Measurements from ENCODE around the gene ZNF487. TPM values are rescaled to one million over a fixed set of nuclear protein-coding genes. Genes with fewer than 3 reads are reported as not detected.

Gene ZNF487
- total and polyA plus RNA-seq, 2 of the 13 experiments (the other 11 are each of a cell fraction or from before 2014, with no cell fraction given) = 7.4 to 8.8 TPM

DNA sequence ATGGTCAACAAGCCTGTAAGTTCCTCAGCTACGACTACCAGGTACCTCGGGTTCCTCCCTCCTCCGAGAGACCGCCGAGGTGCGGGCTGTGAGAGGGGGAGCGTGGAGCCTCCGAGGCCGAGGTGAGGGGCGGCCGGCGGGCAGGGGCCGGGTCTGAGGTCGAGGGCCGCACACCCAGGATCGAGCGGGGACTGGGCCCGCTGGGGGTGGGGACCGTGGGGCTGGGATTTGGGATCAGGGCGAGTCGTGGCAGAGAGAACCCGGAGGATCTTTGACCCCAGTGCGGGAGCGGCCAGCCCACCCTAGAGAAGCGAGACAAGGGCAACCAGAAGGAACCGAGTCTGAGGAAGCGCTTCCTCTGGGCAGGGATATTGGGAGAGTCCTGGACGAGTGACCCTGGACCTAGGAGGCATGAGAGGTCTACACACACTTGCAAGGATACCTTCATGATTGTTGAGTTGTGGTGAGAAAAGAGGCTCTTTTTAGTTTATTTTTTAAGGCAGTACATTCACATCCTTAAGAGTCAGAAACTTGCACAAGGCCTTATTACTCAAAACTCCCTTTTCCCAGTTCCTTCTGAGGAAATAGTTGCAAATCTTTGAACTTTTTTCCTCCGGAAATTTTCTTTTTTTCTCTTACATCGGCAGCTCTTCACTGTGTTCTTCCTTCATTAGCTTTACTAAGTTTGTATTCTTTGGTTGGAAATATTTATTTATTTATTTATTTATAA, 395 bp downstream of the ZNF487 start (continued):
- TF ChIP-seq KAT7 (CRISPR knock-in tag; IDR thresholded peaks at IDR 0.05; ENCODE audit: borderline replicate concordance) (0 out of 2 replicates have a peak, but pooled peaks have one; percentile 0), SRSF4 (IDR thresholded peaks at IDR 0.05; ENCODE audit: low read depth, low read length, poor library complexity, severe bottlenecking) (no peak), ZNF44 (CRISPR knock-in tag; IDR thresholded peaks at IDR 0.05) (no peak), ZNF792 (CRISPR knock-in tag; IDR thresholded peaks at IDR 0.05) (no peak), NFYC (CRISPR knock-in tag; IDR thresholded peaks at IDR 0.05) (no peak), ZNF432 (CRISPR knock-in tag; IDR thresholded peaks at IDR 0.05; ENCODE audit: borderline replicate concordance) (no peak), CBX1 (IDR thresholded peaks at IDR 0.05; ENCODE audit: low read depth) (no peak), CEBPG (CRISPR knock-in tag; IDR thresholded peaks at IDR 0.05) (no peak), MAF1 (CRISPR knock-in tag; IDR thresholded peaks at IDR 0.05; ENCODE audit: borderline replicate concordance) (no peak), ZNF781 (CRISPR knock-in tag; IDR thresholded peaks at IDR 0.05; ENCODE audit: borderline replicate concordance, not compliant biosample characterization) (no peak), ZNF3 (CRISPR knock-in tag; IDR thresholded peaks at IDR 0.05) (no peak), RBFOX2 (IDR thresholded peaks at IDR 0.05; ENCODE audit: low read depth, low read length) (no peak), TCF7 (IDR thresholded peaks at IDR 0.05; ENCODE audit: low read depth) (no peak), NFKB2 (CRISPR knock-in tag; IDR thresholded peaks at IDR 0.05; ENCODE audit: borderline replicate concordance) (no peak), ELF1 (CRISPR knock-in tag; IDR thresholded peaks at IDR 0.05) (no peak), NFIB (CRISPR knock-in tag; IDR thresholded peaks at IDR 0.05; ENCODE audit: borderline replicate concordance) (no peak)
- TF ChIP-seq, protein P1, sequence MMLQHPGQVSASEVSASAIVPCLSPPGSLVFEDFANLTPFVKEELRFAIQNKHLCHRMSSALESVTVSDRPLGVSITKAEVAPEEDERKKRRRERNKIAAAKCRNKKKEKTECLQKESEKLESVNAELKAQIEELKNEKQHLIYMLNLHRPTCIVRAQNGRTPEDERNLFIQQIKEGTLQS (CRISPR knock-in tag; IDR thresholded peaks at IDR 0.05) = no peak
- TF ChIP-seq, protein P2, sequence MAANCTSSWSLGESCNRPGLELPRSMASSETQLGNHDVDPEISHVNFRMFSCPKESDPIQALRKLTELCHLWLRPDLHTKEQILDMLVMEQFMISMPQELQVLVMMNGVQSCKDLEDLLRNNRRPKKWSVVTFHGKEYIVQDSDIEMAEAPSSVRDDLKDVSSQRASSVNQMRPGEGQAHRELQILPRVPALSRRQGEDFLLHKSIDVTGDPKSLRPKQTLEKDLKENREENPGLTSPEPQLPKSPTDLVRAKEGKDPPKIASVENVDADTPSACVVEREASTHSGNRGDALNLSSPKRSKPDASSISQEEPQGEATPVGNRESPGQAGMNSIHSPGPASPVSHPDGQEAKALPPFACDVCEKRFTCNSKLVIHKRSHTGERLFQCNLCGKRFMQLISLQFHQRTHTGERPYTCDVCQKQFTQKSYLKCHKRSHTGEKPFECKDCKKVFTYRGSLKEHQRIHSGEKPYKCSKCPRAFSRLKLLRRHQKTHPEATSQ (CRISPR knock-in tag; IDR thresholded peaks at IDR 0.05; ENCODE audit: borderline replicate concordance) = no peak
- TF ChIP-seq, protein P3, sequence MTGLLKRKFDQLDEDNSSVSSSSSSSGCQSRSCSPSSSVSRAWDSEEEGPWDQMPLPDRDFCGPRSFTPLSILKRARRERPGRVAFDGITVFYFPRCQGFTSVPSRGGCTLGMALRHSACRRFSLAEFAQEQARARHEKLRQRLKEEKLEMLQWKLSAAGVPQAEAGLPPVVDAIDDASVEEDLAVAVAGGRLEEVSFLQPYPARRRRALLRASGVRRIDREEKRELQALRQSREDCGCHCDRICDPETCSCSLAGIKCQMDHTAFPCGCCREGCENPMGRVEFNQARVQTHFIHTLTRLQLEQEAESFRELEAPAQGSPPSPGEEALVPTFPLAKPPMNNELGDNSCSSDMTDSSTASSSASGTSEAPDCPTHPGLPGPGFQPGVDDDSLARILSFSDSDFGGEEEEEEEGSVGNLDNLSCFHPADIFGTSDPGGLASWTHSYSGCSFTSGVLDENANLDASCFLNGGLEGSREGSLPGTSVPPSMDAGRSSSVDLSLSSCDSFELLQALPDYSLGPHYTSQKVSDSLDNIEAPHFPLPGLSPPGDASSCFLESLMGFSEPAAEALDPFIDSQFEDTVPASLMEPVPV (CRISPR knock-in tag; IDR thresholded peaks at IDR 0.05) = no peak
- TF ChIP-seq, protein P4, sequence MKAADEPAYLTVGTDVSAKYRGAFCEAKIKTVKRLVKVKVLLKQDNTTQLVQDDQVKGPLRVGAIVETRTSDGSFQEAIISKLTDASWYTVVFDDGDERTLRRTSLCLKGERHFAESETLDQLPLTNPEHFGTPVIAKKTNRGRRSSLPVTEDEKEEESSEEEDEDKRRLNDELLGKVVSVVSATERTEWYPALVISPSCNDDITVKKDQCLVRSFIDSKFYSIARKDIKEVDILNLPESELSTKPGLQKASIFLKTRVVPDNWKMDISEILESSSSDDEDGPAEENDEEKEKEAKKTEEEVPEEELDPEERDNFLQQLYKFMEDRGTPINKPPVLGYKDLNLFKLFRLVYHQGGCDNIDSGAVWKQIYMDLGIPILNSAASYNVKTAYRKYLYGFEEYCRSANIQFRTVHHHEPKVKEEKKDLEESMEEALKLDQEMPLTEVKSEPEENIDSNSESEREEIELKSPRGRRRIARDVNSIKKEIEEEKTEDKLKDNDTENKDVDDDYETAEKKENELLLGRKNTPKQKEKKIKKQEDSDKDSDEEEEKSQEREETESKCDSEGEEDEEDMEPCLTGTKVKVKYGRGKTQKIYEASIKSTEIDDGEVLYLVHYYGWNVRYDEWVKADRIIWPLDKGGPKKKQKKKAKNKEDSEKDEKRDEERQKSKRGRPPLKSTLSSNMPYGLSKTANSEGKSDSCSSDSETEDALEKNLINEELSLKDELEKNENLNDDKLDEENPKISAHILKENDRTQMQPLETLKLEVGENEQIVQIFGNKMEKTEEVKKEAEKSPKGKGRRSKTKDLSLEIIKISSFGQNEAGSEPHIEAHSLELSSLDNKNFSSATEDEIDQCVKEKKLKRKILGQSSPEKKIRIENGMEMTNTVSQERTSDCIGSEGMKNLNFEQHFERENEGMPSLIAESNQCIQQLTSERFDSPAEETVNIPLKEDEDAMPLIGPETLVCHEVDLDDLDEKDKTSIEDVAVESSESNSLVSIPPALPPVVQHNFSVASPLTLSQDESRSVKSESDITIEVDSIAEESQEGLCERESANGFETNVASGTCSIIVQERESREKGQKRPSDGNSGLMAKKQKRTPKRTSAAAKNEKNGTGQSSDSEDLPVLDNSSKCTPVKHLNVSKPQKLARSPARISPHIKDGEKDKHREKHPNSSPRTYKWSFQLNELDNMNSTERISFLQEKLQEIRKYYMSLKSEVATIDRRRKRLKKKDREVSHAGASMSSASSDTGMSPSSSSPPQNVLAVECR (CRISPR knock-in tag; IDR thresholded peaks at IDR 0.05; ENCODE audit: borderline replicate concordance) = peak; percentile 27; the same call in 1 of the 2 replicates
- TF ChIP-seq, protein P5, sequence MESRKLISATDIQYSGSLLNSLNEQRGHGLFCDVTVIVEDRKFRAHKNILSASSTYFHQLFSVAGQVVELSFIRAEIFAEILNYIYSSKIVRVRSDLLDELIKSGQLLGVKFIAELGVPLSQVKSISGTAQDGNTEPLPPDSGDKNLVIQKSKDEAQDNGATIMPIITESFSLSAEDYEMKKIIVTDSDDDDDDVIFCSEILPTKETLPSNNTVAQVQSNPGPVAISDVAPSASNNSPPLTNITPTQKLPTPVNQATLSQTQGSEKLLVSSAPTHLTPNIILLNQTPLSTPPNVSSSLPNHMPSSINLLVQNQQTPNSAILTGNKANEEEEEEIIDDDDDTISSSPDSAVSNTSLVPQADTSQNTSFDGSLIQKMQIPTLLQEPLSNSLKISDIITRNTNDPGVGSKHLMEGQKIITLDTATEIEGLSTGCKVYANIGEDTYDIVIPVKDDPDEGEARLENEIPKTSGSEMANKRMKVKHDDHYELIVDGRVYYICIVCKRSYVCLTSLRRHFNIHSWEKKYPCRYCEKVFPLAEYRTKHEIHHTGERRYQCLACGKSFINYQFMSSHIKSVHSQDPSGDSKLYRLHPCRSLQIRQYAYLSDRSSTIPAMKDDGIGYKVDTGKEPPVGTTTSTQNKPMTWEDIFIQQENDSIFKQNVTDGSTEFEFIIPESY (CRISPR knock-in tag; IDR thresholded peaks at IDR 0.05) = no peak

Measured in HepG2 (cell line).